Keratinocyte (primary cell): Measurements from ENCODE around the gene CLEC18A. TPM values are rescaled to one million over a fixed set of nuclear protein-coding genes. Genes with fewer than 3 reads are reported as not detected.

ENCODE experiments used
- DNase-seq: peaks from one replicate; pipeline ENCODE4 v3.0.0-alpha.2; 2011; ENCODE audit warnings: low read depth, missing footprints, low spot score
- FAIRE-seq: peaks from 2 replicates; lab custom pipeline; 2011; peaks lifted over from hg19 to GRCh38; lab: Jason Lieb, UNC
- H2AFZ ChIP-seq: 2 replicates; pipeline ENCODE4 v1.6.0; 2012; ENCODE audit warnings: low read length, control low read depth, inconsistent platforms; ENCODE audit not compliant: control insufficient read depth
- H3K27ac ChIP-seq: 2 replicates; pipeline ENCODE4 v1.5.1; 2011; ENCODE audit warnings: low read length; ENCODE audit not compliant: control insufficient read depth, insufficient read depth
- H3K27me3 ChIP-seq: 3 replicates; pipeline ENCODE4 v1.6.0; 2011; ENCODE audit warnings: low read length; ENCODE audit not compliant: control insufficient read depth, insufficient read depth; ENCODE audit errors: extremely low read depth
- H3K36me3 ChIP-seq, 2 experiments: 2 replicates in 1 of 2; 3 replicates in 1 of 2; pipeline ENCODE4 v1.5.1; 2011; ENCODE audit warnings: low read length in 2 of 2, mild to moderate bottlenecking in 1 of 2; ENCODE audit not compliant: control insufficient read depth in 2 of 2, insufficient read depth in 2 of 2; ENCODE audit errors: extremely low read depth in 1 of 2
- H3K4me1 ChIP-seq: 3 replicates; pipeline ENCODE4 v1.5.1; 2011; ENCODE audit warnings: low read length; ENCODE audit not compliant: control insufficient read depth, insufficient read depth; ENCODE audit errors: extremely low read depth
- H3K4me2 ChIP-seq: 3 replicates; pipeline ENCODE4 v1.6.0; 2011; ENCODE audit warnings: low read depth, low read length; ENCODE audit not compliant: control insufficient read depth, insufficient read depth; ENCODE audit errors: extremely low read depth
- H3K4me3 ChIP-seq, 3 experiments: fragments of 200-600 bp in 1 of 3; sonication (generic) in 1 of 3; 2 replicates in 2 of 3; 3 replicates in 1 of 3; pipeline ENCODE4 v1.5.1; 2011 to 2016; ENCODE audit warnings: low read length in 3 of 3, mild to moderate bottlenecking in 3 of 3, control low read depth in 2 of 3, inconsistent platforms in 1 of 3, low read depth in 1 of 3, mixed read lengths in 1 of 3, mixed run types in 1 of 3, moderate library complexity in 1 of 3; ENCODE audit not compliant: control insufficient read depth in 2 of 3, insufficient read depth in 2 of 3; ENCODE audit errors: extremely low read depth in 1 of 3
- H3K79me2 ChIP-seq: 2 replicates; pipeline ENCODE4 v1.6.0; 2012; ENCODE audit warnings: low read length; ENCODE audit not compliant: control insufficient read depth, insufficient read depth
- H3K9ac ChIP-seq: 3 replicates; pipeline ENCODE4 v1.6.0; 2011; ENCODE audit warnings: low read length; ENCODE audit not compliant: control insufficient read depth, insufficient read depth; ENCODE audit errors: extremely low read depth
- H3K9me1 ChIP-seq: 3 replicates; pipeline ENCODE4 v1.6.0; 2011; ENCODE audit warnings: low read length; ENCODE audit not compliant: control insufficient read depth, insufficient read depth; ENCODE audit errors: extremely low read depth
- H3K9me3 ChIP-seq: 2 replicates; pipeline ENCODE4 v1.5.1; 2012; ENCODE audit warnings: low read depth, low read length; ENCODE audit not compliant: control insufficient read depth
- H4K20me1 ChIP-seq: 3 replicates; pipeline ENCODE4 v1.6.0; 2011; ENCODE audit warnings: low read length; ENCODE audit not compliant: control insufficient read depth, insufficient read depth; ENCODE audit errors: extremely low read depth
- EZH2 ChIP-seq: IDR thresholded peaks from one replicate; pipeline ENCODE4 v1.6.1; 2012; ENCODE audit warnings: inconsistent platforms, mild to moderate bottlenecking, low read length, moderate library complexity
- dilution Hi-C: fragments of 300-500 bp; cut with MboI; formaldehyde crosslinking; loops from one replicate; pipeline ENCODE4 v1.7.0; 2020; ENCODE audit warnings: low sequenced_read_pairs; ENCODE audit not compliant: extremely low pct_ligation_motif_present
- polyA plus RNA-seq, 5 experiments: library from polyadenylated mRNA; depleted of rRNA in 3 of 5; stranded (reverse) in 3 of 5; stranded (forward) in 1 of 5; unstranded in 1 of 5; fragments of >200 nt; gene quantifications; 1 replicate in 1 of 5; 2 replicates in 3 of 5; 3 replicates in 1 of 5; pipeline versions ENCODE4 v1.2.1 to v1.2.3, GENCODE V29; 2011 to 2012; ENCODE audit warnings: missing spikeins in 2 of 5, low read depth in 1 of 5, low replicate concordance in 1 of 5
- TF ChIP-seq, protein P1 (sequence below), 3 experiments: IDR thresholded peaks in 1 of 3; conservative IDR thresholded peaks in 1 of 3; optimal IDR thresholded peaks in 1 of 3; 2 replicates in 2 of 3; 3 replicates in 1 of 3; pipeline versions ENCODE3 to v1.5.1; 2011; ENCODE audit warnings: low read length in 3 of 3, mild to moderate bottlenecking in 3 of 3, moderate library complexity in 2 of 3, control low read depth in 1 of 3, inconsistent platforms in 1 of 3; ENCODE audit not compliant: insufficient read depth in 2 of 3; ENCODE audit errors: extremely low read depth in 1 of 3

The CLEC18A gene
- polyA plus RNA-seq, 1 donor (not counting 4 experiments of a cell fraction or from before 2014, with no cell fraction given): 0.14 TPM

DNA sequence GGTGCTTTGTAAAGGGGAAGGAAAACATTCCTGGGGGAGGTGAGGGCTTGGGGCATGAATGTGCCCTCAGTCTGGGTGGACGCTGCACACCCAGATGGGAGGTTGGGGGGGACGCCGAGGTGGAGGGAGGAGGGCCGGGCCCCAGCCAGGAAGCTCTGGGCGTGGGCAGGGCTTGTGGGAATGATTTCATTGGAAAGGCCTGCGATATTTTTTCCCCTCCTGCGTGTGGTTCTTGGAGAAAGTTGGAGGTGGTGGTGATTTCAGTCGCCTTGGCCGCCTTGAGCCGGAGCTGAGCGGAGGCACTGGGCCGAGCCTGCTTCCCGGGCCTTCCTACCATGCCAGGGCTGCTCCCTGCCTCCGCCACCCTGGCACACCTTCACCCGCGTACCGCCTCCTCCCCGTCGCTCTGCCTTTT, 26.4 kb upstream of the CLEC18A start:
- H3K9ac ChIP-seq: no peak overlapping the region
- peaks cover 2 to 4% of the 10 kb centered on the region in 2 experiments for H3K36me3 ChIP-seq
- no peak overlapping the region for H3K4me3 ChIP-seq
- TF ChIP-seq, protein P1, sequence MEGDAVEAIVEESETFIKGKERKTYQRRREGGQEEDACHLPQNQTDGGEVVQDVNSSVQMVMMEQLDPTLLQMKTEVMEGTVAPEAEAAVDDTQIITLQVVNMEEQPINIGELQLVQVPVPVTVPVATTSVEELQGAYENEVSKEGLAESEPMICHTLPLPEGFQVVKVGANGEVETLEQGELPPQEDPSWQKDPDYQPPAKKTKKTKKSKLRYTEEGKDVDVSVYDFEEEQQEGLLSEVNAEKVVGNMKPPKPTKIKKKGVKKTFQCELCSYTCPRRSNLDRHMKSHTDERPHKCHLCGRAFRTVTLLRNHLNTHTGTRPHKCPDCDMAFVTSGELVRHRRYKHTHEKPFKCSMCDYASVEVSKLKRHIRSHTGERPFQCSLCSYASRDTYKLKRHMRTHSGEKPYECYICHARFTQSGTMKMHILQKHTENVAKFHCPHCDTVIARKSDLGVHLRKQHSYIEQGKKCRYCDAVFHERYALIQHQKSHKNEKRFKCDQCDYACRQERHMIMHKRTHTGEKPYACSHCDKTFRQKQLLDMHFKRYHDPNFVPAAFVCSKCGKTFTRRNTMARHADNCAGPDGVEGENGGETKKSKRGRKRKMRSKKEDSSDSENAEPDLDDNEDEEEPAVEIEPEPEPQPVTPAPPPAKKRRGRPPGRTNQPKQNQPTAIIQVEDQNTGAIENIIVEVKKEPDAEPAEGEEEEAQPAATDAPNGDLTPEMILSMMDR (optimal IDR thresholded peaks at IDR 0.05 in 1 of 3, IDR thresholded peaks at IDR 0.05 in 1 of 3, conservative IDR thresholded peaks at IDR 0.05 in 1 of 3; ENCODE audit: extremely low read depth in 1 of 3, insufficient read depth in 2 of 3, low read length in 3 of 3): no peak
- TF ChIP-seq EZH2: no peak
- no peaks in the 10 kb centered on the region for H3K4me1 ChIP-seq
- H4K20me1 ChIP-seq: peaks cover 2% of the 10 kb centered on the region
- H2AFZ ChIP-seq: no peak overlapping the region
- no peaks in the 10 kb centered on the region for H3K9me1 ChIP-seq
- H3K27me3 ChIP-seq: no peaks in the 10 kb centered on the region
- DNase-seq (no peak), FAIRE-seq (no peak)
- no peaks in the 10 kb centered on the region for H3K9me3 ChIP-seq
- H3K27ac ChIP-seq: no peak overlapping the region
- dilution Hi-C loops: no loop called here
- H3K79me2 ChIP-seq: no peaks in the 10 kb centered on the region
- H3K4me2 ChIP-seq: no peak overlapping the region

DNA sequence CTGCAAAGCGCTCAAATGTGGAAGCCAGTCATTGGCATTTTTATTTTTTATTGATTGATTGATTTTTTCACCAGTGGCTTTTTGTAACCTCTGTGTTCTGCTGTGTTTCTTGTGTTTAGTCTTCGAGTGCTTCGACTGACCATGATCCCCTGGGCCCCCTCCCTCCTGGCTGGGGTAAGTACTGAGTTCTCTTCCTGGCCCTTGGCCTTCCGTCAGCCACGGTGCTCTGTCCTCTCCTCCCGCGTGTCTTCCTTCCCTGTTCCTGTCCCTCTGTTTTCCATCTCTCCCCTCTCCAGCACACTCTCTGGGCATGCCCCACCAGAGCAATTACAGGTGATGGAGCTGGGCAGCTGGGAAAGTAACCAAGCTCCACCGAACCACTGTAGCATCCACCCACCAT, 25.8 kb upstream of the CLEC18A start:
- H3K4me1 ChIP-seq: no peaks in the 10 kb centered on the region
- H2AFZ ChIP-seq: no peak overlapping the region
- peaks cover 2 to 6% of the 10 kb centered on the region in 2 experiments for H3K36me3 ChIP-seq
- TF ChIP-seq EZH2: no peak
- TF ChIP-seq, protein P1 (optimal IDR thresholded peaks at IDR 0.05 in 1 of 3, IDR thresholded peaks at IDR 0.05 in 1 of 3, conservative IDR thresholded peaks at IDR 0.05 in 1 of 3; ENCODE audit: extremely low read depth in 1 of 3, insufficient read depth in 2 of 3, low read length in 3 of 3): no peak
- DNase-seq (no peak), FAIRE-seq (no peak)
- no peak overlapping the region for H3K27ac ChIP-seq
- no peaks in the 10 kb centered on the region for H3K27me3 ChIP-seq
- dilution Hi-C loops: no loop called here
- no peaks in the 10 kb centered on the region for H3K9me1 ChIP-seq
- no peaks in the 10 kb centered on the region for H3K9me3 ChIP-seq
- no peak overlapping the region for H3K9ac ChIP-seq
- peaks cover 3% of the 10 kb centered on the region for H4K20me1 ChIP-seq
- H3K79me2 ChIP-seq: no peaks in the 10 kb centered on the region
- no peak overlapping the region for H3K4me3 ChIP-seq
- no peak overlapping the region for H3K4me2 ChIP-seq
